ENCODE results near the gene MYH2. TPM values are rescaled to one million over a fixed set of nuclear protein-coding genes. Genes with fewer than 3 reads are reported as not detected.

MYH2 gene
- total and polyA plus RNA-seq, 2 of the 13 experiments (the other 11 are each of a cell fraction or from before 2014, with no cell fraction given) = not detected

DNA sequence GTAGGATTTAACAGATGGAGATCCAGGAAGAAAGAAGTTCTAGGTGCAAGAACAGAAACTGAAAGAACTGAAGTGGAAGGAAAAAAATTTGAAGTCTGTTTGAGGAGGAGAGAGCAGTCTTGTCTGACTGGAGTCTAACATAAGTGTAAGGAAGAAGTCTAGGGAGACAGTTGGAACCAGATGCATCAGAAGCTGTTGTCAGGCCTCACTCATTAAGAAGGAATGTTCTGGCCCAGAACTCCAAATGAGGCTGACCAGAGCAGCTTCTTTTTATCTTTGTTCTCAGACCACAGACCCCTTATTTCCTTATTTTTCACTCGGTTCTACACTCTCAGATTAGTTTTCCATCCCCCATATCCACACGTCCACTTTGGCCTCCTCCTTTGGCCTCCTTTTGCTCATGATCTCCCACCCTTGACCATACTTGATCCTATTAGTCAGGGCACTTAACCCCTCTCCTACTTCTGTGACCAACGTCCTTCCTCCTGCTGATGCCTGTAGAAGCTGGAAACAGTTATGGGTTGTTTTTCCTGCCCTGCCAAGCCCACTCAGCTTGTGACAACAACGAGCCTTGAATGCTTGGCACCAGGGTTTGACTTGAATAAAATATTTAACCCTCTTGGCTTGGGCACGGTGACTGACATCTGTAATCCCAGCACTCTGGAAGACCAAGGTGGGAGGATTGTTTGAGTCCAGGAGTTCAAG lies 7.0 kb upstream of the MYH2 start:
- no TSS peak for BruUV-seq (replicated peaks)
- ATAC-seq = no peak
- H3K9me3 ChIP-seq (ENCODE audit: low read length) = no peaks in the 10 kb centered on the region
- H3K4me2 ChIP-seq (ENCODE audit: low read depth, low read length) = no peak overlapping the region
- no peaks in the 10 kb centered on the region for H3K4me1 ChIP-seq (ENCODE audit: insufficient read depth, low read length)
- in situ Hi-C loops (cut with HindIII; ENCODE audit: extremely low pct_ligation_motif_present, low pct_unique_long_range_greater_than_20kb) = no loop called here
- H3K4me3 ChIP-seq (replicated peaks in 1 of 3; ENCODE audit: insufficient read depth in 1 of 3, low read depth in 2 of 3, low read length in 3 of 3) = no peak overlapping the region
- FAIRE-seq = no peak
- POLR2A ChIA-PET = no interaction called here
- WGBS (ENCODE audit: low lambda C conversion rate) = under 1% methylated on average over 5 of the region's 5 CpGs
- no peaks in the 10 kb centered on the region; a peak in 2 of 5 replicates for H3K27me3 ChIP-seq (ENCODE audit: control insufficient read depth in 1 of 2, insufficient read depth in 2 of 2, low read length in 2 of 2)
- intact Hi-C loops (cut with micrococcal nuclease; ENCODE audit: unreplicated experiment) = no loop called here
- no peak overlapping the region for H2AFZ ChIP-seq (ENCODE audit: low read length)
- H3K36me3 ChIP-seq (replicated peaks in 1 of 2; ENCODE audit: control insufficient read depth in 1 of 2, insufficient read depth in 2 of 2, low read length in 2 of 2) = no peaks in the 10 kb centered on the region
- DNase-seq (ENCODE audit: low spot score) = no peak
- no peaks in the 10 kb centered on the region for H4K20me1 ChIP-seq (ENCODE audit: insufficient read depth, low read length)
- CTCF ChIA-PET (ENCODE audit: low intra/inter-chr PET ratio, low total read pairs) = no interaction called here
- no peak overlapping the region for H3K9ac ChIP-seq (ENCODE audit: insufficient read depth, low read depth, low read length)
- H3K27ac ChIP-seq (ENCODE audit: extremely low read length, insufficient read depth, low read length) = no peak overlapping the region
- TF ChIP-seq IRX3 (CRISPR knock-in tag; IDR thresholded peaks at IDR 0.05; ENCODE audit: borderline replicate concordance, low read depth) (no peak), MAFF (IDR thresholded peaks at IDR 0.05; ENCODE audit: low read depth, low read length) (no peak), ATF7-NPFF (CRISPR knock-in tag; IDR thresholded peaks at IDR 0.05; ENCODE audit: low read depth) (no peak), ATF1 (CRISPR knock-in tag; IDR thresholded peaks at IDR 0.05) (no peak), KLF11 (CRISPR knock-in tag; IDR thresholded peaks at IDR 0.05) (no peak), SIX1 (CRISPR knock-in tag; IDR thresholded peaks at IDR 0.05; ENCODE audit: borderline replicate concordance) (no peak), NR2F6 (IDR thresholded peaks at IDR 0.05) (no peak), NR2F6 (CRISPR knock-in tag; IDR thresholded peaks at IDR 0.05) (no peak), ZNF343 (CRISPR knock-in tag; IDR thresholded peaks at IDR 0.05) (no peak), SIN3B (IDR thresholded peaks at IDR 0.05; ENCODE audit: low read length) (no peak), IKZF1 (IDR thresholded peaks at IDR 0.05) (no peak)
- TF ChIP-seq, protein P1, sequence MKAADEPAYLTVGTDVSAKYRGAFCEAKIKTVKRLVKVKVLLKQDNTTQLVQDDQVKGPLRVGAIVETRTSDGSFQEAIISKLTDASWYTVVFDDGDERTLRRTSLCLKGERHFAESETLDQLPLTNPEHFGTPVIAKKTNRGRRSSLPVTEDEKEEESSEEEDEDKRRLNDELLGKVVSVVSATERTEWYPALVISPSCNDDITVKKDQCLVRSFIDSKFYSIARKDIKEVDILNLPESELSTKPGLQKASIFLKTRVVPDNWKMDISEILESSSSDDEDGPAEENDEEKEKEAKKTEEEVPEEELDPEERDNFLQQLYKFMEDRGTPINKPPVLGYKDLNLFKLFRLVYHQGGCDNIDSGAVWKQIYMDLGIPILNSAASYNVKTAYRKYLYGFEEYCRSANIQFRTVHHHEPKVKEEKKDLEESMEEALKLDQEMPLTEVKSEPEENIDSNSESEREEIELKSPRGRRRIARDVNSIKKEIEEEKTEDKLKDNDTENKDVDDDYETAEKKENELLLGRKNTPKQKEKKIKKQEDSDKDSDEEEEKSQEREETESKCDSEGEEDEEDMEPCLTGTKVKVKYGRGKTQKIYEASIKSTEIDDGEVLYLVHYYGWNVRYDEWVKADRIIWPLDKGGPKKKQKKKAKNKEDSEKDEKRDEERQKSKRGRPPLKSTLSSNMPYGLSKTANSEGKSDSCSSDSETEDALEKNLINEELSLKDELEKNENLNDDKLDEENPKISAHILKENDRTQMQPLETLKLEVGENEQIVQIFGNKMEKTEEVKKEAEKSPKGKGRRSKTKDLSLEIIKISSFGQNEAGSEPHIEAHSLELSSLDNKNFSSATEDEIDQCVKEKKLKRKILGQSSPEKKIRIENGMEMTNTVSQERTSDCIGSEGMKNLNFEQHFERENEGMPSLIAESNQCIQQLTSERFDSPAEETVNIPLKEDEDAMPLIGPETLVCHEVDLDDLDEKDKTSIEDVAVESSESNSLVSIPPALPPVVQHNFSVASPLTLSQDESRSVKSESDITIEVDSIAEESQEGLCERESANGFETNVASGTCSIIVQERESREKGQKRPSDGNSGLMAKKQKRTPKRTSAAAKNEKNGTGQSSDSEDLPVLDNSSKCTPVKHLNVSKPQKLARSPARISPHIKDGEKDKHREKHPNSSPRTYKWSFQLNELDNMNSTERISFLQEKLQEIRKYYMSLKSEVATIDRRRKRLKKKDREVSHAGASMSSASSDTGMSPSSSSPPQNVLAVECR (CRISPR knock-in tag; IDR thresholded peaks at IDR 0.05; ENCODE audit: borderline replicate concordance) = no peak
- TF ChIP-seq, protein P2, sequence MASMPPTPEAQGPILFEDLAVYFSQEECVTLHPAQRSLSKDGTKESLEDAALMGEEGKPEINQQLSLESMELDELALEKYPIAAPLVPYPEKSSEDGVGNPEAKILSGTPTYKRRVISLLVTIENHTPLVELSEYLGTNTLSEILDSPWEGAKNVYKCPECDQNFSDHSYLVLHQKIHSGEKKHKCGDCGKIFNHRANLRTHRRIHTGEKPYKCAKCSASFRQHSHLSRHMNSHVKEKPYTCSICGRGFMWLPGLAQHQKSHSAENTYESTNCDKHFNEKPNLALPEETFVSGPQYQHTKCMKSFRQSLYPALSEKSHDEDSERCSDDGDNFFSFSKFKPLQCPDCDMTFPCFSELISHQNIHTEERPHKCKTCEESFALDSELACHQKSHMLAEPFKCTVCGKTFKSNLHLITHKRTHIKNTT (CRISPR knock-in tag; IDR thresholded peaks at IDR 0.05) = no peak
- TF ChIP-seq, protein P3, sequence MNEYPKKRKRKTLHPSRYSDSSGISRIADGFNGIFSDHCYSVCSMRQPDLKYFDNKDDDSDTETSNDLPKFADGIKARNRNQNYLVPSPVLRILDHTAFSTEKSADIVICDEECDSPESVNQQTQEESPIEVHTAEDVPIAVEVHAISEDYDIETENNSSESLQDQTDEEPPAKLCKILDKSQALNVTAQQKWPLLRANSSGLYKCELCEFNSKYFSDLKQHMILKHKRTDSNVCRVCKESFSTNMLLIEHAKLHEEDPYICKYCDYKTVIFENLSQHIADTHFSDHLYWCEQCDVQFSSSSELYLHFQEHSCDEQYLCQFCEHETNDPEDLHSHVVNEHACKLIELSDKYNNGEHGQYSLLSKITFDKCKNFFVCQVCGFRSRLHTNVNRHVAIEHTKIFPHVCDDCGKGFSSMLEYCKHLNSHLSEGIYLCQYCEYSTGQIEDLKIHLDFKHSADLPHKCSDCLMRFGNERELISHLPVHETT (CRISPR knock-in tag; conservative IDR thresholded peaks at IDR 0.05) = no peak
- H3K79me2 ChIP-seq (ENCODE audit: insufficient read depth, low read length) = no peaks in the 10 kb centered on the region

All from HepG2 (cell line).